GM21390 (cell line): Measurements from ENCODE around the gene KCNMA1.

Experiments used
- ATAC-seq: cut with Tn5 transposase; IDR thresholded peaks from one replicate; pipeline ENCODE4 v1.9.1; 2021; ENCODE audit not compliant: unreplicated experiment

KCNMA1 gene

GRCh38 chr10:76942628-76943416 is 694.8 kb downstream of the KCNMA1 start:
- ATAC-seq, result no peak

GRCh38 chr10:76939933-76940468 is 697.6 kb downstream of the KCNMA1 start:
- no peak for ATAC-seq

GRCh38 chr10:76937181-76937600 is 700.4 kb downstream of the KCNMA1 start:
- no peak for ATAC-seq

GRCh38 chr10:76935941-76936613 is 701.5 kb downstream of the KCNMA1 start:
- ATAC-seq, result no peak

GRCh38 chr10:76928565-76928964 is 709.0 kb downstream of the KCNMA1 start:
- ATAC-seq, result no peak

- no peak for ATAC-seq
These were observed 711.8 kb downstream of the KCNMA1 start for GRCh38 chr10:76925636-76926405.

- no peak for ATAC-seq
These were observed 714.9 kb downstream of the KCNMA1 start for GRCh38 chr10:76922666-76923065.

GRCh38 chr10:76921383-76922010 is 716.1 kb downstream of the KCNMA1 start:
- no peak for ATAC-seq

GRCh38 chr10:76920581-76920980 is 717.0 kb downstream of the KCNMA1 start:
- no peak for ATAC-seq

- ATAC-seq, result no peak
These were observed 719.5 kb downstream of the KCNMA1 start for GRCh38 chr10:76918106-76918505.

GRCh38 chr10:76917071-76917470 is 720.5 kb downstream of the KCNMA1 start:
- ATAC-seq, result no peak

GRCh38 chr10:76916536-76916935 is 721.1 kb downstream of the KCNMA1 start:
- ATAC-seq, result no peak

- no peak for ATAC-seq
These were observed 722.3 kb downstream of the KCNMA1 start for GRCh38 chr10:76915316-76915715.

- no peak for ATAC-seq
These were observed 726.4 kb downstream of the KCNMA1 start for GRCh38 chr10:76911184-76911583.

GRCh38 chr10:76910184-76910962 is 727.2 kb downstream of the KCNMA1 start:
- no peak for ATAC-seq

- ATAC-seq, result no peak
These were observed 731.4 kb downstream of the KCNMA1 start for GRCh38 chr10:76906256-76906655.

GRCh38 chr10:76905251-76905650 is 732.4 kb downstream of the KCNMA1 start:
- no peak for ATAC-seq

- ATAC-seq, result no peak
These were observed 734.1 kb downstream of the KCNMA1 start for GRCh38 chr10:76903387-76903945.

GRCh38 chr10:76902949-76903348 is 734.7 kb downstream of the KCNMA1 start:
- ATAC-seq, result no peak

GRCh38 chr10:76901701-76902100 is 735.9 kb downstream of the KCNMA1 start:
- ATAC-seq, result no peak
